GM18505 (cell line): ENCODE data around the gene RBPMS2.

Source experiments
- ATAC-seq: cut with Tn5 transposase; IDR thresholded peaks from one replicate; pipeline ENCODE4 v1.9.1; 2021; ENCODE audit not compliant: unreplicated experiment
- POLR2A ChIP-seq: IDR thresholded peaks from 4 replicates; pipeline ENCODE4 v1.6.1; 2011; ENCODE audit warnings: borderline replicate concordance; ENCODE audit not compliant: insufficient read depth, insufficient read length; ENCODE audit errors: extremely low read depth

Gene RBPMS2

DNA sequence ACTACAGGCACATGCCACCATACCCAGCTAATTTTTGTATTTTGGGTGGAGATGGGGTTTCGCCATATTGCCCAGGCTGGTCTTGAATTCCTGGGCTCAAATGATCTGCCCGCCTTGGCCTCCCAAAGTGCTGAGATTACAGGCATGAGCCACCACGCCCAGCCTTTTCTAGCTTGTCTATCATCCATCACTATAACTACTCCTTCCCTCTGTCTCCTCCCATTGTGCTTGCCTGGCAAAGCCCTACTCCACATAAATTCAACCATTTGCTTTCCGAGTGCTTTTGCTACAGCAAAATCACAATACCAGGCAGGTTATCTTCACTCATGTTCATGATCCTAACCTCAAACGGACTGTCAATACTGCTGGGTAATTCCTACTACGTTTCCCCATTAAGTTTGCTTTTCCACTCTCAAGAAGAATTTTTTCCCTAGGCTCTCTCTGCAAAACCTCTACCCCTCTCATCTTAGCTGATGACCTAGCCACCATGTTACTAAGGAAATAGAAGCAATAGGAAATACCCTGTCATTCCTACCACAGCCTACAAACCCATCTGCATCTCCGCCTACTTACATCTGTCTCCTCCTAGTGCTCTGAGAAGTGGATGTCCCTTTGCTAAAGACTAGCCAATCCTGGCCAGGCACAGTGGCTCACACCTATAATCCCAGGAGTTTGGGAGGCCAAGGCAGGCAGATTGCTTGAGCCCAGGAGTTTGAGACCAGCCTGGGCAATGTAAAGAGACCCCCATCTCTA, 64.5 kb downstream of the RBPMS2 start:
- no peak for TF ChIP-seq POLR2A
- ATAC-seq, result no peak

- TF ChIP-seq POLR2A, result no peak
- no peak for ATAC-seq
Observed at GRCh38 chr15:64706011-64706911, 69.1 kb downstream of the RBPMS2 start.

GRCh38 chr15:64705006-64705405, 70.4 kb downstream of the RBPMS2 start:
- no peak for TF ChIP-seq POLR2A
- ATAC-seq, result no peak

GRCh38 chr15:64703632-64703959, 71.8 kb downstream of the RBPMS2 start:
- ATAC-seq, result peak; percentile 5
- TF ChIP-seq POLR2A, result no peak

DNA sequence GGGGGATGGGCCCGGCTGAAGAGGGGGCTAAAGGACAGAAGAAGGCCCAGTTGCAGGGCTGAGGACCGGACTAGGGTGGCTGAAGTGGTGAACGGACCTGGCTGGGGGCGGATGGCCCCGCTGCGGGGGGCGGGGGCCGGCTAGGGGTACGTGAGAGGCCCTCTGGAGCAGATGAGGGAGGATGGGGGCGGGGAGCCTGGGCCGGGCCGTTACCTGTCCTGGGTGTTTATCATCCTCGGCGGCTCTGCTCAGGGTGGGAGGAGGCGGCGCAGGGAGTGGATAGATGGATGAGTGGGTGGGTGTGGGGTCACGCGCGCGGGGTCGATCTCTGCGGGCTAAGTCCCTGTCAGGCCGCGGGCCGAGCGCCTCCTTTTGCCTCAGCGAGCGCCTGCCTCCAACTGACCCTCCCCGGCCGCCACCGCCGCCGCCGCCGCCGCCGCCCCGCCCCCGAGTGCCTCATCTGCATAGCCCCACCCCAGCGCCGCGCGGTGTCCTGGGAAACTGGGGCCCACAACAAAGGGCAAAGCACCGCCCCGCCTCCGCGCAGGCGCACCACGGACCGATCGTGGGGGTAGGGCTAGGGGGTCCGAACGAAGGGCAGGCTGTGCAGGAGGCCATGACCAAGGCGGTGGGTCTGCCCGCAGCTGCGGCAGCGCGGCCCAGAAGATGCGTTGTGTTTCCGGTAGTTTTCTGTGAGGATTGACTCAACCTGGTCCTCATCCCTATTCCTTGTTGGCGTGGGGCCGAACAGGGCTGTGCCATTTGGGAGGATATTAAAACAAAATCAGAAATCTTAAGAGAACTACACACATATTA, 72.4 kb downstream of the RBPMS2 start:
- peak; percentile 86 for TF ChIP-seq POLR2A
- ATAC-seq, result peak; percentile 75

GRCh38 chr15:64701482-64702184, 73.8 kb downstream of the RBPMS2 start:
- ATAC-seq, result no peak
- TF ChIP-seq POLR2A, result no peak

DNA sequence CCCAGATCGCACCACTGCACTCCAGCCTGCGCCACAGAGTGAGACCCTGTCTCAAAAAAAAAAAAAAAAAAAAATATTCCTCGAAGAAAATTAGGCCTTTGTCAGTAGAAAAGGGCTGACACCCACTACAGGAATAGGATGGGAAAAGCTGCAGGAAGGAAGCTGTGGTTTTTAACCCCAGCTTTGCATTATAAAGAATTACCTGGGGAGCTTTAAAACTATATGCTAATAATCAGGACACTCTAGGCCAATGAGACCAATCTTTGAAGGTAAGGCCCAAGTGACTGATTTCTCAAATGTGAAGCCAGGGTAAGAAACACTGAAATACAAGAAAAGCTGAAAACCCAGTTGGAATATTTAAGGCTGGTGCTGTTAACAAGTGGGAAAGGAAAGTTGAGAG, 74.3 kb downstream of the RBPMS2 start:
- no peak for ATAC-seq
- no peak for TF ChIP-seq POLR2A

- TF ChIP-seq POLR2A, result no peak
- no peak for ATAC-seq
Observed at GRCh38 chr15:64699751-64700388, 75.5 kb downstream of the RBPMS2 start.

DNA sequence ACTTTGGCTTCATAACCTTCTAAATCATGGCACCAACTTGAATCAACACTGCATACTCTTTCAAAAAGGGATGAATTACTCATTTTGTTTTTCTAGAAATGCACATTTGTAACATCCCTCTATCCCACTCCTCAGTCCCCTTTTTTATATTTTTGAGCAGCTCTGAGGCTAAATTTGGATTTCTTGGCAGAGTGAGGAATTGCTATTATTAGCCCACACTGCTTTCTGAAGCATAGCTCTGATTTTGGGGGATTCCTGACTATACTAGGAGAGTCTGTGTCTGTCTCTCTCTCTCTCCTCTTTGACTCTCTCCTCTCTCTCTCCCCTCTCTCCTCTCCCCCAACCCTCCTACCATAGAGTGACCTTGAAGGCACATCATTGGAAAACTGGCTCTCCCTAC, 76.6 kb downstream of the RBPMS2 start:
- TF ChIP-seq POLR2A, result no peak
- no peak for ATAC-seq

GRCh38 chr15:64697911-64698369, 77.4 kb downstream of the RBPMS2 start:
- no peak for ATAC-seq
- no peak for TF ChIP-seq POLR2A

GRCh38 chr15:64696481-64696880, 78.9 kb downstream of the RBPMS2 start:
- ATAC-seq, result no peak
- TF ChIP-seq POLR2A, result no peak

DNA sequence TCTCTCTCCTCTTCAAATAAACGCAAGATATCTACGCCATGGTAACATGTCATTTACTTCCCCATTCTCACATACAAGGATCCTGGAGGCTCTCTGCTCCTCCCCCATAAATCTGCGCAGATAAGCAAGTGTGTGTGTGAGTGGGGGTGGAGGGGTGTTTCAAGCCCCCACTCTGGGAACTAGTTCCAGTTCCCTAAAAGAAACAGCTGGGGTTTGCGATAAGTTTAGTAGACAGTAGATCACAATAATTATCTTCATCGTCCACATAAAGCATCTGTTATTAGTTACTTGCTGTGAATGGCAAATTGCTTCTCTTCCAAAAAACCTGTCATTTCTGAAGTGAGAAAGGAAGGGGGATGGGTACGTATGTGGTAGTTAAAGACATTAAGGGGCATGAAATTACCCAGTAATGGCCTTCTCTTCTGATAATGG, 79.8 kb downstream of the RBPMS2 start:
- ATAC-seq, result no peak
- TF ChIP-seq POLR2A, result no peak
